PC-9 (cell line): Measurements from ENCODE around the gene DLGAP5. TPM values are rescaled to one million over a fixed set of nuclear protein-coding genes. Genes with fewer than 3 reads are reported as not detected.
A peak's percentile ranks its signal among the peaks of the same experiment; 100 is the strongest.

ENCODE experiments used
- BruUV-seq: library from RNA; stranded (reverse); fragments of 400-500 nt; replicated peaks from 2 replicates; lab custom pipeline; 2021; lab: Mats Ljungman, UMichigan
- CTCF ChIA-PET: fragments of 300-600 bp; sonication (Branson Sonifier 250); formaldehyde crosslinking; loops from one replicate; lab custom pipeline; 2022; ENCODE audit warnings: antibody characterized with exemption; lab: Charles Lee
- POLR2A ChIA-PET: fragments of 300-600 bp; sonication (Branson Sonifier 250); formaldehyde crosslinking; loops from one replicate; lab custom pipeline; 2022; ENCODE audit warnings: antibody characterized with exemption; ENCODE audit not compliant: unreplicated experiment; lab: Charles Lee
- DNase-seq, 2 experiments: peaks; one replicate each; pipeline versions ENCODE4 v3.0.0 to v3.0.0-alpha.2; 2015 to 2022; ENCODE audit warnings: mixed read lengths in 1 of 2
- H2AFZ ChIP-seq: fragments of 200-600 bp; sonication (generic); 2 replicates; pipeline ENCODE4 v1.8.1; 2017; ENCODE audit warnings: antibody characterized with exemption
- H3F3A ChIP-seq: fragments of 200-600 bp; sonication (generic); 2 replicates; pipeline ENCODE4 v1.8.1; 2017; ENCODE audit warnings: antibody characterized with exemption, mild to moderate bottlenecking, low read depth; ENCODE audit not compliant: insufficient read depth
- H3K27ac ChIP-seq: fragments of 200-600 bp; sonication (generic); 2 replicates; pipeline ENCODE4 v1.6.1; 2016; ENCODE audit warnings: mixed run types
- H3K27me3 ChIP-seq: fragments of 200-600 bp; sonication (generic); 2 replicates; pipeline ENCODE4 v1.6.1; 2016; ENCODE audit warnings: low read depth, mixed run types; ENCODE audit not compliant: insufficient read depth
- H3K36me3 ChIP-seq: fragments of 200-600 bp; sonication (generic); 2 replicates; pipeline ENCODE4 v1.6.1; 2016; ENCODE audit warnings: low read depth, mixed run types
- H3K4me1 ChIP-seq: fragments of 200-600 bp; sonication (generic); replicated peaks from 2 replicates; pipeline ENCODE4 v1.6.1; 2016; ENCODE audit warnings: mixed run types; ENCODE audit not compliant: insufficient read depth
- H3K4me2 ChIP-seq: fragments of 200-600 bp; sonication (generic); 2 replicates; pipeline ENCODE4 v1.6.1; 2017; ENCODE audit warnings: mixed run types
- H3K4me3 ChIP-seq: fragments of 200-600 bp; sonication (generic); 2 replicates; pipeline ENCODE4 v1.6.1; 2016; ENCODE audit warnings: mixed run types
- H3K79me2 ChIP-seq: fragments of 200-600 bp; sonication (generic); 2 replicates; pipeline ENCODE4 v1.6.1; 2017; ENCODE audit warnings: low read depth, mixed run types
- H3K9me2 ChIP-seq: fragments of 200-600 bp; sonication (generic); 2 replicates; pipeline ENCODE4 v1.8.1; 2017; ENCODE audit warnings: mild to moderate bottlenecking; ENCODE audit not compliant: insufficient read depth
- H3K9me3 ChIP-seq: fragments of 200-600 bp; sonication (generic); 2 replicates; pipeline ENCODE4 v1.8.1; 2016; ENCODE audit warnings: low read depth; ENCODE audit not compliant: insufficient read depth
- H4K20me1 ChIP-seq: fragments of 200-600 bp; sonication (generic); 2 replicates; pipeline ENCODE4 v1.8.1; 2017; ENCODE audit not compliant: insufficient read depth
- CTCF ChIP-seq: fragments of 200-600 bp; sonication (generic); conservative IDR thresholded peaks from 2 replicates; pipeline ENCODE4 v1.6.1; 2017; ENCODE audit warnings: mixed run types, antibody characterized with exemption, mild to moderate bottlenecking, moderate library complexity
- EZH2 ChIP-seq: fragments of 200-600 bp; sonication (generic); IDR thresholded peaks from 2 replicates; pipeline ENCODE4 v1.8.0; 2017; ENCODE audit warnings: antibody characterized with exemption, low read depth
- intact Hi-C: fragments of 100-400 bp; cut with micrococcal nuclease; formaldehyde crosslinking; loops from one replicate; pipeline ENCODE4 v1.10.0; 2022; ENCODE audit not compliant: unreplicated experiment
- total RNA-seq: library from RNA; stranded (reverse); gene quantifications from 2 replicates; pipeline ENCODE4 v1.2.3, GENCODE V29; 2021

DLGAP5 gene
- total RNA-seq, 1 experiment from 2014 or later, result 80.0 TPM

- TSS peak; percentile 12 for BruUV-seq
- H4K20me1 ChIP-seq, result no peaks in the 10 kb centered on the region
- peaks cover 7% of the 10 kb centered on the region; the same call in 1 of the 2 replicates for H3K9me3 ChIP-seq
- no peak for TF ChIP-seq EZH2
- no peak for TF ChIP-seq CTCF
- peaks cover 38% of the 10 kb centered on the region for H3F3A ChIP-seq
- peak; percentile 80 to 81 for DNase-seq
- H2AFZ ChIP-seq, result peak overlapping the region; percentile 61
- CTCF ChIA-PET, result interaction anchor here (0.5 to 0.6 kb wide), 2 partner anchors 18 to 34 kb away, joined by 8 read pairs; no protein-coding TSS in a partner anchor
- H3K36me3 ChIP-seq, result no peaks in the 10 kb centered on the region
- no peaks in the 10 kb centered on the region for H3K27me3 ChIP-seq
- intact Hi-C loops, result loop anchor here (1.0 kb wide), 2 partner anchors 14 to 31 kb away; no protein-coding TSS in a partner anchor
- no peak overlapping the region for H3K4me3 ChIP-seq
- H3K79me2 ChIP-seq, result no peaks in the 10 kb centered on the region
- peak overlapping the region; percentile 35 for H3K4me2 ChIP-seq
- H3K9me2 ChIP-seq, result no peaks in the 10 kb centered on the region
- peak overlapping the region; percentile 90 for H3K27ac ChIP-seq
- POLR2A ChIA-PET, result interaction anchor here (0.6 kb wide), 1 partner anchor 29 kb away, joined by 14 read pairs; no protein-coding TSS in a partner anchor
- peaks cover 53% of the 10 kb centered on the region for H3K4me1 ChIP-seq
Measured at GRCh38 chr14:55107766-55108554, 83.4 kb downstream of the DLGAP5 start.

DNA sequence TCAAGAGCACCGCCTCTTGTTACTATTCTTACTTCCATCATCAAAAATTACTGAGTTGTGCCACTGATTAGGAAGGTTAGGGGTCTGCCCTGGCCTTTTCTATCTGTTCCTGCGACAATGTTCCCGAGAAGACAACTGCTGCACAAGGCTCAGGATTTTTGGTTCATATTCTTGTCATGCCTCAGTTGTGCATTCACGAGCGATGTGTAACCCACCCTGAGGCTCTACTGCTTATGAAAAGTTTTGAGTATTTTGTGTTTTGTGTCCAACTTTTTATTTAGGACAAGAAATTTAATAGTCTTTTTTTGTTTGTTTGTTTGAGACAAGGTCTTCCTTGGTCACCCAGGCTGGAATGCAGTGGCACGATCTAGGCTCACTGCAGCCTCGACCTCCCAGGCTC, 85.4 kb downstream of the DLGAP5 start:
- no TSS peak for BruUV-seq
- DNase-seq, result no peak
- Histone ChIP-seq H3K9me2 (no peaks in the 10 kb centered on the region), H3K79me2 (no peaks in the 10 kb centered on the region), H3K4me3 (no peak overlapping the region), H4K20me1 (no peaks in the 10 kb centered on the region), H3K27ac (peak overlapping the region; percentile 99), H2AFZ (no peak overlapping the region), H3K9me3 (peaks cover 7% of the 10 kb centered on the region; the same call in 1 of the 2 replicates), H3K4me2 (no peak overlapping the region), H3K36me3 (no peaks in the 10 kb centered on the region), H3K4me1 (peaks cover 73% of the 10 kb centered on the region), H3K27me3 (no peaks in the 10 kb centered on the region), H3F3A (peaks cover 57% of the 10 kb centered on the region)
- CTCF ChIA-PET, result interaction anchor here (0.6 kb wide), 1 partner anchor 24 kb away, joined by 3 read pairs; no protein-coding TSS in a partner anchor
- TF ChIP-seq CTCF (no peak), EZH2 (no peak)
- intact Hi-C loops, result no loop called here
- POLR2A ChIA-PET, result no interaction called here

GRCh38 chr14:55103971-55104954, 87.1 kb downstream of the DLGAP5 start:
- BruUV-seq, result no TSS peak
- no peak for TF ChIP-seq EZH2
- no peak for TF ChIP-seq CTCF
- Histone ChIP-seq H3K27ac (peak overlapping the region; percentile 99), H3K4me3 (peak overlapping the region; percentile 52; the same call in 1 of the 2 replicates), H3K4me1 (peaks cover 77% of the 10 kb centered on the region), H3K36me3 (no peaks in the 10 kb centered on the region), H3K27me3 (no peaks in the 10 kb centered on the region), H3K79me2 (no peaks in the 10 kb centered on the region), H3F3A (peaks cover 59% of the 10 kb centered on the region), H2AFZ (peak overlapping the region; percentile 63; the same call in 1 of the 2 replicates), H3K9me2 (no peaks in the 10 kb centered on the region), H3K9me3 (peaks cover 7% of the 10 kb centered on the region; the same call in 1 of the 2 replicates), H4K20me1 (no peaks in the 10 kb centered on the region), H3K4me2 (peak overlapping the region; percentile 80)
- POLR2A ChIA-PET, result interaction anchor here (0.6 to 1.2 kb wide), 6 partner anchors 14 to 53 kb away, joined by 3 to 9 read pairs (median 4); partner anchors contain the start of genes LGALS3 and MAPK1IP1L
- CTCF ChIA-PET, result no interaction called here
- intact Hi-C loops, result loop anchor here (1.0 kb wide), 4 partner anchors 18 to 53 kb away; partner anchors contain the start of genes LGALS3 and MAPK1IP1L
- DNase-seq, result peak in 1 of 2 experiments; percentile 73
